Mesothelial cell of epicardium (in vitro differentiated cells): ENCODE data around the gene FAT1. TPM values are rescaled to one million over a fixed set of nuclear protein-coding genes. Genes with fewer than 3 reads are reported as not detected.

Experiments used
- DNase-seq, 2 experiments: peaks; one replicate each; pipeline ENCODE4 v3.0.0; 2021; ENCODE audit warnings: low spot score in 2 of 2; ENCODE audit not compliant: unreplicated experiment in 2 of 2
- H3K27ac Mint-ChIP-seq: 2 replicates; pipeline ENCODE4 v1.8.0; 2021; ENCODE audit warnings: mixed read lengths
- H3K27me3 Mint-ChIP-seq: 2 replicates; pipeline ENCODE4 v1.8.0; 2021; ENCODE audit warnings: low read depth, mixed read lengths
- H3K36me3 Mint-ChIP-seq: 2 replicates; pipeline ENCODE4 v1.8.0; 2021; ENCODE audit warnings: mixed read lengths
- H3K4me1 Mint-ChIP-seq: 2 replicates; pipeline ENCODE4 v1.8.0; 2021; ENCODE audit warnings: mixed read lengths
- H3K4me3 Mint-ChIP-seq: 2 replicates; pipeline ENCODE4 v1.8.0; 2021; ENCODE audit warnings: mild to moderate bottlenecking, moderate library complexity, mixed read lengths
- H3K9me3 Mint-ChIP-seq: 2 replicates; pipeline ENCODE4 v1.8.0; 2021; ENCODE audit warnings: mixed read lengths
- total RNA-seq: library from RNA; stranded (reverse); gene quantifications from 3 replicates; pipeline ENCODE4 v1.2.1, GENCODE V29; 2021
- TF ChIP-seq, protein P1 (sequence below): fragments of 200-600 bp; sonication (generic); IDR thresholded peaks from one replicate; pipeline ENCODE4 v1.5.0; 2021; ENCODE audit warnings: antibody characterized with exemption; ENCODE audit not compliant: unreplicated experiment

FAT1 gene
- total RNA-seq, 1 donor from 2014 or later = 224 TPM

DNA sequence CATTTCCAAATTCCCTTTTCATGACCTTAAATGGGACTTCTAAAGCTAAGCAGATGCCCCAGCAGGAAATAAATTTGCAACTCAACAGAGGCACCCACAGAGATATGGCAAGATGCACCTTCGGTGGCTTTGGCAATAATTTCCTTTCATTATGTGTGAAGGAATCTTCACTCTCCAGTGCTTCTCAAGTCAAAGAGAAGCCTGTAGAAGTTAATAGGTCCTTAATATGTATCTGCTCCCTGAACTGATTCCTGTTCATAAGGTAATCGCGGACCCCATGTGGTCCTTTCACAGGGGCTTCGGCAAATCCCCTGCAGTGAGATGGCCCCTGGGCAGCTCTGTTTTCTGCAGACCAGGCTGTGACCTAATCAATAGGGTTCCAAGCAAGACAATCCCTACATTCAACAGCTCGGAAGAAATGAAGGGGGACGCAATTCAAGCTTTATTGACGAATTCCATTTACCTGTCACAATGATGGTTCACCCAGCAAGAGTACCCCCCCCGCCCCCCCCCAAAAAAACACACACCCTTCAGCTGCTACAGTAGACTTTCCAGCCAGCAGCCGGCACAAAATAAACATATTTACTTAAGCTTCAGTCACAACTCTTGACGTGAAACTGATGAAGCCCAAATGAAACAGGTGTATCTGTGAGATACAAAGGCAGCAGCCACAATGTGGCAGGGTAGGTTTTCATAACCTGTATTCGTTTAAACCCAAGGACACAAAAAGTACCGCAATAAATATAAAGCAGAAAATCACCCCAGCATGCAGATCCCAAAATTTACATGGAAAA, 35.3 kb downstream of the FAT1 start:
- Mint-ChIP-seq H3K4me3 (no peak overlapping the region), H3K27ac (peak overlapping the region; percentile 61), H3K4me1 (peaks cover 62% of the 10 kb centered on the region), H3K9me3 (peaks cover 7% of the 10 kb centered on the region), H3K36me3 (peaks cover 15% of the 10 kb centered on the region), H3K27me3 (no peaks in the 10 kb centered on the region)
- TF ChIP-seq, protein P1, sequence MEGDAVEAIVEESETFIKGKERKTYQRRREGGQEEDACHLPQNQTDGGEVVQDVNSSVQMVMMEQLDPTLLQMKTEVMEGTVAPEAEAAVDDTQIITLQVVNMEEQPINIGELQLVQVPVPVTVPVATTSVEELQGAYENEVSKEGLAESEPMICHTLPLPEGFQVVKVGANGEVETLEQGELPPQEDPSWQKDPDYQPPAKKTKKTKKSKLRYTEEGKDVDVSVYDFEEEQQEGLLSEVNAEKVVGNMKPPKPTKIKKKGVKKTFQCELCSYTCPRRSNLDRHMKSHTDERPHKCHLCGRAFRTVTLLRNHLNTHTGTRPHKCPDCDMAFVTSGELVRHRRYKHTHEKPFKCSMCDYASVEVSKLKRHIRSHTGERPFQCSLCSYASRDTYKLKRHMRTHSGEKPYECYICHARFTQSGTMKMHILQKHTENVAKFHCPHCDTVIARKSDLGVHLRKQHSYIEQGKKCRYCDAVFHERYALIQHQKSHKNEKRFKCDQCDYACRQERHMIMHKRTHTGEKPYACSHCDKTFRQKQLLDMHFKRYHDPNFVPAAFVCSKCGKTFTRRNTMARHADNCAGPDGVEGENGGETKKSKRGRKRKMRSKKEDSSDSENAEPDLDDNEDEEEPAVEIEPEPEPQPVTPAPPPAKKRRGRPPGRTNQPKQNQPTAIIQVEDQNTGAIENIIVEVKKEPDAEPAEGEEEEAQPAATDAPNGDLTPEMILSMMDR = no peak
- DNase-seq = no peak

DNA sequence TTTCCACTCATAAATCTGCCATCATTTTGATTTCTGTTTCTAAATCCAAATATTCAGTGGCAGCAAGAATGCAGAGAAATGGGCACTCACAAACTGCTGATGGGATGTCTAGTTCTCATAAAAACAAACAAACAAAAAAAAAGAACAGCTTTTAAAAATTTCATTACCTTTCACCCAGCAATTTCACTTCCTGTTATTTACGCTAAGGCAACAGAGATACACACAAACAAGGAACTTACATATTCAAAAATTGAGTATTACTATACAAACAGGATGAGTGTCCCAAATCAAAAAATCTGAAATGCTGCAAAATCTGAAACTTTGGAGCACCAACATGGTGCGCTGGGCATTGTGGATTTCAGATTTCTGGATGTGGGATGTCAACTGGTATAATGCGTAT, 36.4 kb downstream of the FAT1 start:
- Mint-ChIP-seq H3K27ac (peak overlapping the region; percentile 94), H3K4me3 (no peak overlapping the region), H3K9me3 (no peaks in the 10 kb centered on the region), H3K4me1 (peaks cover 70% of the 10 kb centered on the region), H3K36me3 (peaks cover 10% of the 10 kb centered on the region), H3K27me3 (no peaks in the 10 kb centered on the region)
- DNase-seq = no peak
- TF ChIP-seq, protein P1 = no peak

DNA sequence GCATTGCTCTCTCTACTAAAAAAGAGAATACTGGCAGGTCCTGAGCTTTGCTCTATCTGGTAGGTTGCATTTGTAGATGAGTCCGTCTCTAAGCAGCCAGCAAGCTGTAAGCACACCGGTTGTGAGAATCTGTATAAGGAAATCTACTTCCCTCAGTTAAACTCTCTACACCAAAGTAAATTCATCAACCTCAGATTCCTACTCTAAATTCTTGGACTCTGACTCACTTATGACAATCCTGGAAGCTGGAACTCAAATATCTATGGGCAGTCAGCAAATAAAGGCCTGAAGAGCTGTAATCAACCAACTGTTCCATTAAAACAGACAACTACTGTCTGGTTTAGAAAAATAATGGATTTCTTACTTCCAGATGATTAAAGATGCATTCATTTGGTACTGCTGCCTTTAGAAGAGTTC, 37.9 kb downstream of the FAT1 start:
- no peaks in the 10 kb centered on the region for H3K27me3 Mint-ChIP-seq
- DNase-seq = no peak
- H3K4me1 Mint-ChIP-seq = peaks cover 76% of the 10 kb centered on the region
- no peaks in the 10 kb centered on the region for H3K9me3 Mint-ChIP-seq
- peak overlapping the region; percentile 94 for H3K27ac Mint-ChIP-seq
- TF ChIP-seq, protein P1 = no peak
- peaks cover 5% of the 10 kb centered on the region for H3K36me3 Mint-ChIP-seq
- H3K4me3 Mint-ChIP-seq = no peak overlapping the region

DNA sequence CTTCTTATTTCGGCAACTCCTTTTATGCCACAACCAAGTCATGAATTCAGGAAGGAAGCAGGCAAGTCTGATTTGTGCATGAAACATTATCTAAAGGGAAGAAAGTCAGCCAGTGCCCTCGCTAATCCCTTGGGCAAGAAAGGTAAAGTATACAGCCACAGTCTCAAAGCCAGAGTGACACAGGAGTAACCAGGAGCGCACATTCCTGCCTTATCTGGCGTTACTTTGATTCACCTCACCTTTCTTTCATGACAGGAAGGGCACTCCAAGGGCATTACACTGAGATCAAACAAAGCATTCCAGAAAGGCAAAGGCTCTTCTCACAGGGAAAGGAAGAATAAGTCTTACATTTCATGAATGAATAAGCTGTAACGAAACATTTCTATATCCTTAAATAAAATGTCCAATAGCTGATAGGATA, 38.8 kb downstream of the FAT1 start:
- peaks cover 79% of the 10 kb centered on the region for H3K4me1 Mint-ChIP-seq
- TF ChIP-seq, protein P1 = no peak
- no peak for DNase-seq
- peaks cover 4% of the 10 kb centered on the region for H3K9me3 Mint-ChIP-seq
- H3K4me3 Mint-ChIP-seq = peak overlapping the region; percentile 15
- no peaks in the 10 kb centered on the region for H3K27me3 Mint-ChIP-seq
- H3K27ac Mint-ChIP-seq = peak overlapping the region; percentile 94
- peaks cover 9% of the 10 kb centered on the region for H3K36me3 Mint-ChIP-seq

DNA sequence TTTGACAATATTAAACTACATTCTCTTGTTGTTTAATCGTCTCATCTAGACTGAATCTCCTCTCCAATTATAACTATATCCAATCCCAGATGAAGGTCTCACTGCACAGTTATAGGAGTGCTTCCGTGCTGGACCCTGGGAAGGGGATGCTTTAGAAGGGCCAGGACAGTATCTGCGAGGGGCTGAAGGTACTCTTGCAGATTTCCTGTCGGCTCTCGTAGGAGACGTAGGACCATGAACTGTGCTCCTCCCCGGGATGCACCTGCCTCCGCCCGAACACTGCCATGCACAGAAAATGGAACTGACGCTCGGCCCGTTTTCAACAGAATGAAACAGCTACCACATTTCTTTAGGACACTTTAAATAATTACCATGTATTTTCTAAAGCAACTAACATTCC, 39.4 kb downstream of the FAT1 start:
- Mint-ChIP-seq H3K9me3 (peaks cover 4% of the 10 kb centered on the region), H3K4me1 (peaks cover 72% of the 10 kb centered on the region)

More for the DNA sequence above, 39.4 kb downstream of the FAT1 start:
- Mint-ChIP-seq H3K36me3 (peaks cover 9% of the 10 kb centered on the region), H3K4me3 (no peak overlapping the region), H3K27me3 (no peaks in the 10 kb centered on the region), H3K27ac (peak overlapping the region; percentile 94)
- TF ChIP-seq, protein P1 = no peak
- no peak for DNase-seq
